HUES48 (cell line): ENCODE results near the gene BACH2.

Experiments used
- H3K27ac ChIP-seq: one replicate; pipeline ENCODE4 v1.7.0; 2013; ENCODE audit warnings: low read depth, low read length, inconsistent platforms
- H3K27me3 ChIP-seq: 2 replicates; pipeline ENCODE4 v1.6.1; 2013; ENCODE audit warnings: mild to moderate bottlenecking, low read length; ENCODE audit not compliant: control insufficient read depth, insufficient read depth
- H3K36me3 ChIP-seq: 2 replicates; pipeline ENCODE4 v1.6.1; 2013; ENCODE audit warnings: low read length; ENCODE audit not compliant: control insufficient read depth, insufficient read depth
- H3K4me1 ChIP-seq: 2 replicates; pipeline ENCODE4 v1.6.1; 2013; ENCODE audit warnings: mild to moderate bottlenecking, low read length; ENCODE audit not compliant: control insufficient read depth, insufficient read depth
- H3K4me3 ChIP-seq: 2 replicates; pipeline ENCODE4 v1.5.1; 2013; ENCODE audit warnings: mild to moderate bottlenecking, low read depth, low read length
- H3K9ac ChIP-seq: 2 replicates; pipeline ENCODE4 v1.6.1; 2013; ENCODE audit warnings: mild to moderate bottlenecking, low read depth, low read length, moderate library complexity
- H3K9me3 ChIP-seq: 2 replicates; pipeline ENCODE4 v1.6.1; 2013; ENCODE audit warnings: low read length; ENCODE audit not compliant: control insufficient read depth, insufficient read depth

Gene BACH2

DNA sequence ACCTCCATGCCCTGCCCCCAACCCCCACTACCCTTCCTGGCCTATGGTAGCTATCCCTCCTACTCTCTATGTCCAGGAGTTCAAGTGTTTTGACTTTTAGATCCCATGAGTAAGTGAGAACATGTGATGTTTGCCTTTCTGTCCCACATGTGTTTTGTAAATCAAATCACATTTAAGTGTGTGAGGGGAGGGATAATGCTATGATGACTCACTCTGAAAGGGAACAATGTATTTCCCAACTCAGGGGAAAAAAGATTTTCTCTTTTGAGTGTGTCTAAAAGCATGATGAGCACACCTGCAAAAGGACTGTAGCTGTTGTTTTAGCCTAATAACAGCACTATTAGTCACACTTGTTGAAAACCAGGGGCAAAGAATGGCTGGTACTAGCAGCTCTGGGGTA lies 208.6 kb downstream of the BACH2 start:
- Histone ChIP-seq H3K9ac (no peak overlapping the region), H3K4me3 (no peak overlapping the region), H3K36me3 (no peaks in the 10 kb centered on the region), H3K9me3 (no peaks in the 10 kb centered on the region), H3K27me3 (no peaks in the 10 kb centered on the region), H3K4me1 (no peaks in the 10 kb centered on the region), H3K27ac (no peak overlapping the region)

DNA sequence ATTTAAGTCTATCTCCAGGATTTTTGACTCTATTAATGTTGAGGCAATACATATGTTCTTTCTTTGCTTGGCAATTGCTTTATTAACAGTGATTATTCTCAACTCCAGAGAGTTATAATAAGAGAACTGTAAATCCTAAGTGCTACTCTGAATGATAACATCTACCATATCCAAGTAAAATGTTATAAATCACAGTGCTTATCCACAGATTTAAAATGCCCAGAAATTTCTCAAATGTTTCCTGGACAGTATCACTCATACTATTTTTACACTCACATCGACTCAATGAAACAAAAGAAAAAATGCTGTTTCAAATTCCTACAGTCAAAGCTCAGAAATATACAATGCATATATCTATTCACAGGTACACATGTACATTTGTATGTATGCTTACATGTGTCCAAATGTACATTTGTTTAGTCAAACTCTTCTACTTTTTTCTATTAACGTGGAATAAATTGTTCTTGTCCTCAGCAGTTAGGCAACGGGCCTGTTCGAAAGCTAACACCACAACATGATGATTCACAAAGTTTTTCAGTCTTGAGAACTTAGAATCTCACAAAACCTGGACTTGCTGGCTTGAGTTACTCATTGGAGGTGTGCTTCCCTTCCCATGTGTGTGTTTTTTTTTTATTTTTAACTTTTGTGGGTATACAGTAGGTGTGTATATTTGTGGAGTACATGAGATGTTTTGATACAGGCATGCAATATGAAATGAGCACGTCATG lies 209.4 kb downstream of the BACH2 start:
- Histone ChIP-seq H3K9me3 (no peaks in the 10 kb centered on the region), H3K27ac (no peak overlapping the region), H3K4me1 (no peaks in the 10 kb centered on the region), H3K36me3 (no peaks in the 10 kb centered on the region), H3K27me3 (no peaks in the 10 kb centered on the region), H3K9ac (no peak overlapping the region), H3K4me3 (no peak overlapping the region)

DNA sequence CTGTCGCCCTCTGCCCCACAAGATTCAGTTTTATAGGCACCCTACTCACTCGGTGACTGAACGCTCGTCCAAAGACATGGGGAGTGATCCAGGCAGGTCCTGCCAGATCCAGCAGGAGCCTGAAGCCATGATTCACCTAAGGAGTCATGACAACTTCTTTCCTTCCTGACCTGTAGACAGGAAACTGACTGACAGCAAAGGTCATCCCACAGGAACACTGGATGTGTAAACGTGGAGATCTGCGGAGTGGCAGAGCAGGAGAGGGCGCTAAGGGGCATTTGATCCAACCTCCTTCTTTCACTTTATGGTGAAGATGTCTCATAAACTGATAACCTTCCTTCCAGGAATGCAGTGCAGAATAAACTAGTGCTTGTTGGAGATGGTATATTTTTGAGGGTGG lies 210.1 kb downstream of the BACH2 start:
- Histone ChIP-seq H3K4me1 (no peaks in the 10 kb centered on the region), H3K9ac (no peak overlapping the region), H3K36me3 (no peaks in the 10 kb centered on the region), H3K27me3 (no peaks in the 10 kb centered on the region), H3K9me3 (no peaks in the 10 kb centered on the region), H3K27ac (no peak overlapping the region), H3K4me3 (no peak overlapping the region)

DNA sequence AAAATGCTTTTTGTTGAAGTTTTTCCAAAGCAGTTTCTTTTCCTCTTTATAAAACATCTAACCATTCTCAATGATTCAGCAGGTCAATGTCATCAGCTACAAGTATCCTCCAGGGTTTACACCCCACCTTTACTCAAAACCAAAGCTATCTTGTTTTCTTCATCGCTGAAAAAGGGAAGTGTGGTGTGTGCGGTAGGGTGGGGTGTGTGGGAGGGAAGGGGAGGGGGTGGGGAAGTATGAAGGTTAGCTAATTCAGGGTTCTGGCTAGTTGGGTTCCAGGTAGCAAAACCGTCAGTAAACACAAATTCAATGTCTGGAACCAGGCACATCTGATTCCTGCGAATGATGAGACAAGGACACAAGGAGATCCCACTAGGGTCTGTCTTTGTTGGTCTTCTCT lies 212.8 kb downstream of the BACH2 start:
- Histone ChIP-seq H3K9ac (no peak overlapping the region), H3K36me3 (no peaks in the 10 kb centered on the region), H3K9me3 (no peaks in the 10 kb centered on the region), H3K4me3 (no peak overlapping the region), H3K4me1 (peaks cover 6% of the 10 kb centered on the region; the same call in 1 of the 2 replicates), H3K27ac (no peak overlapping the region), H3K27me3 (no peaks in the 10 kb centered on the region)

DNA sequence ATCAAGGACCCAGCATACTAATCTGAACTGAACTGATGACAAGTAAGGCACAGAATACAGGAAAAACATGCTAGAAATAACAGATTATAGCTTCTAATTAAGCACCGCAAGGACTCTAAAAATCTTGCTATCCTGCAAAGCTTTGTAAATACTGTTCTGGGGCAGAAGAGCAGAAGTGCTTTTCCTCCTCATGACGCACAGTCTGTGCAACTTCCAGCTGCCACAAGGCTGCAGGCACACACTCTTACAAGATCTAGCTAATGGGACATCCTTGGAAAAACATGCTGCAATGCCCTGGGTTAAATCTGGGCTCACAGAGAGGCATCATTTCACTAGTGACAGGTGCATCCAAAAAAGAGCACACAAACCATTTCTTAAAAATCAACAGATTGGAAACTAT lies 213.8 kb downstream of the BACH2 start:
- Histone ChIP-seq H3K36me3 (no peaks in the 10 kb centered on the region), H3K9ac (no peak overlapping the region), H3K4me1 (peaks cover 6% of the 10 kb centered on the region; the same call in 1 of the 2 replicates), H3K9me3 (no peaks in the 10 kb centered on the region), H3K4me3 (no peak overlapping the region), H3K27ac (no peak overlapping the region), H3K27me3 (no peaks in the 10 kb centered on the region)

DNA sequence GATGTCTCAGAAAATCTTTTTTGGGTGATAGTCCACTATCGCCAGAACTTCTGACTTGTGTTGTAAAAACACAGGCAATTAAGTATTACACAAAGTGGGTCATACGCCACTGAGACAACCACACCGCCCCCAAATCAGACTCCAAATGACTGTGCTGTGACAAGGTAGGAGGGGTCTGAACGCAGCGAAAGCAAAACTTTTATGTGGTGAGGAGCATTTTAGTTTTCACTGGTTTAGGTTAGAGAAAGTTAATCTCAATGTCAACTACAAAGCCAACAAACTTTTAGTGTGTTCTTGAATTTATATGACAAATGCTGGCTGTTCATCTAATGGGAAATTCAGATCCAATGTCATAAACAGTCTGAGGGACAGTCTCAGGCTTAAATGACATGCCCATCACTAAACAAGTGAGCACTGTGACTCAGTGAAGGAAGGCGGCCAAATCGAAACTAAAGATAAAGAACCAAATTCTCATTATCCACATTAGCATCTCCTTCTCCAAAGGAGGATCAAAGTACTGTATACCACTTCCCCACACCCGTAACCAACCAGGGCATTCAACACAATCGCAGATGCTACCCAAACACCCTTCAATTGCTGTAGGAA lies 215.7 kb downstream of the BACH2 start:
- Histone ChIP-seq H3K4me3 (no peak overlapping the region), H3K36me3 (no peaks in the 10 kb centered on the region), H3K9me3 (no peaks in the 10 kb centered on the region), H3K4me1 (peaks cover 6% of the 10 kb centered on the region; the same call in 1 of the 2 replicates), H3K27ac (no peak overlapping the region), H3K9ac (no peak overlapping the region), H3K27me3 (no peaks in the 10 kb centered on the region)

DNA sequence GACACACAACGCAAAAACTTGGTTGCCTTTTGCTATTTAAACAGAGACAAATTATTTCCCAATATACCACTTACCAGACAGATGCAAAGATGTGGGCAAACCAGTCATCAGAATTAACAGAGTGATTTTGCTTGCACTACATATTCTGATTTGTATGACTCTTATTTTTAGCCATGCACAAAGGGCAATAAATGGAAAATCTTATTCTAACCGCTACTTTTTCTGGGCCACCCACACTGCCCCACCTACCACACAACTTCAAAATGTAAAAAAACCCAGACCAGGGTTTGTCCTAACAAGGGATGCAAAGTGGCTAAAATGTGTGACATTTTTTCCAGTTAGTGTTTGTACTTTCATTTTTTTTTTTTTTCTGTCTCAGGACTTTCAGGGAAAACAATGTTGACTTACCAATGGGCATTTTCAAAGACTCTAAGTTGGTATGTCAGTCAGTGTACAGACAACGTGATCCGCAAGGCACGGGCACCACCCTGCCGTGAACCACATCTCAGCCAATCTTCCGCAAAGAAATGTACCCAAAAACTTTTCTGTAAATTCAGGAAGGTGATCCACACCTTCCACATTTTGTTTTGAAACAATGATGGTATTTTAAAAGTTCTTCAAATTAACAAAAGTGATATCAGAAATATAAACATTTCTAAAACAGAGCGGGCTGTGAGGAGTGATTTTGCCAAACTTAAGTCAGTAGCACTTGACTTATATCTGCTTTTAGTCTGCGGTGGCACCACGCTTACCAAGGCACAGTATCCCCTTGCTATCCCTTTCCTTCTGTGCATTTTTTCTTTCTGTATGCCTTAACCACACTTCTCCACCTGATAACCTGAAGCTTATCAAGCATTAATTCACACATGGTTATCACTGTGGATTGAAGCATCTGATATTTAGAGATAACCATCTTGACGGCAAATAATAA lies 216.8 kb downstream of the BACH2 start:
- H3K27me3 ChIP-seq: no peaks in the 10 kb centered on the region
- no peaks in the 10 kb centered on the region for H3K9me3 ChIP-seq
- H3K36me3 ChIP-seq: no peaks in the 10 kb centered on the region
- H3K4me1 ChIP-seq: peaks cover 6% of the 10 kb centered on the region; the same call in 1 of the 2 replicates
- no peak overlapping the region for H3K4me3 ChIP-seq
- no peak overlapping the region for H3K27ac ChIP-seq
- no peak overlapping the region for H3K9ac ChIP-seq

DNA sequence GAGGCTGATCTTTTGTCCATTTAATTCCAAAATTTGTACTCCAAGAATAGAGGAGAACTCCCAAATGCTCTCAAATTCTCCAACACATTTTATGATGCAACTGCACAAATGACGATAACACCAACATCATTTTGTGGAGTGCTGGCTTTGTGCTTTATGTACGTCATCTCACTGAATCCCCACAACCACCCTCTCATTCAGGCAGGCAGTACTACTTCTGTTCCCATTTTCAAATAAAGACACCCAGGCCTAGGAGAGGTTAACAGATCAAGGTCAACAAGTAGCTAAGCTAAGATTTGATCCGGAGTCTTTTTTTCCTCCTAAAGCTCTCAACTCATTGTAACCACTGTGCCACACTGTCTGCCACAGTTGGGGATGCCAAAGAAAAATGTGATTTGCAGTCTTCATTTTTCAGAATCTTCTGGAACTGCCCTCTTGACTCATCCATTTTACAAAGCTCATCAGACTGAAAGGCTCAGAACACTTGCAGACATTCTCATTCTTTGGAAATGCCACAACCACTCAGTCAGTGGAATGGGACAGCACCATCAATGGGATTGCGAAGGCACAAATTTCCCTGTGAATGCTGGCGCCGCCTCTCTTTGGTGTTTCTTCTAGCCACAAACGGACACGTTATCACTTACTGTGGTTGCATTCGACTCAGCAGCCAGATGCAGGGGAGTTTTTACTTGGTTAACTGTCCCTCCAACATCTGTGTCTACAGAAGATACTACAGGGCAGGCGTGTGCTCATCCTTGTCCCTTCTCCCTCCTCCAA lies 217.9 kb downstream of the BACH2 start:
- no peak overlapping the region for H3K9ac ChIP-seq
- no peak overlapping the region for H3K27ac ChIP-seq
- peaks cover 6% of the 10 kb centered on the region; the same call in 1 of the 2 replicates for H3K4me1 ChIP-seq
- H3K36me3 ChIP-seq: no peaks in the 10 kb centered on the region
- no peak overlapping the region for H3K4me3 ChIP-seq
- no peaks in the 10 kb centered on the region for H3K9me3 ChIP-seq
- no peaks in the 10 kb centered on the region for H3K27me3 ChIP-seq

DNA sequence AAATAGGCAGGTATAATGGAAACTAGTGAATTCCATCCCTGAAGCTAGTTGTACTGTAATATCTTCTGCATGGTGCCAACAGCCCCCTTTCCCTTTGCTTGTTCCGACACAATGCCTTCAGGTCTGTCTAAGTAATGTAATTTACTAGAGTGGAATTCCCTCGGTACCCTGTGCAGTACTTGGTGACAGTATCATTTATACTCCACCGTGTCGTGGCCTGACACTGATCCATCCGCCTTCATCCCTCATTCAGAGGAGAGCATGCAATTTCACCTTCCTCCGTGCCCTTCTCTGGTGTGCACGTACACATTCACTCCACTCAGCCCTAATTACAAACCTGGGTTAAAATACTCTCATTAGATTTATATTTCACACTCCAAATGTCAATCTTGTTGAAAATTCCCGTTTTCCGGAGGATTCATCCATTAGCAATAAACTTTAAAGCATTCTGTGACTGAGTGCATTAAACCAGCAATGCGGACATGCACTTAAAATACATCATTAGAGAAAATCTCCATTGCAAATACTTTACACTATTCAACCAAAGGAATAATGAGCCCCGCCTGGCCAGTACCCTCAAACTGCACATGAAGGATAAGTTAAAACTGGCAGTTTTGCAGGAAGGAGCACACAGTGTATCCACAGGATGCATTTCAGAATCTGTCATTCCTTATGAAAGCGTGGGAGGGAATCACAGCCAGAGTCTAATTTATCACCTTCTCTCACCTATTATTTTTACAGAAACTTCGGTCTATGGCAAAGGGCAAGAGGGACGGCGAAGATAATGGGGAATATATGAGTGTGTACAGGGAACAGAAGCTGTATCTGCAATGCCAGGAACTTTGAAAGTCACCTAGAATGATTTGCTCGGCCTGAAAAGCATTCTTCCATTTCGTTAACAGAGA lies 219.9 kb downstream of the BACH2 start:
- H3K36me3 ChIP-seq: no peaks in the 10 kb centered on the region
- H3K9me3 ChIP-seq: no peaks in the 10 kb centered on the region
- H3K9ac ChIP-seq: no peak overlapping the region
- H3K27ac ChIP-seq: no peak overlapping the region
- no peak overlapping the region for H3K4me3 ChIP-seq
- H3K4me1 ChIP-seq: peaks cover 6% of the 10 kb centered on the region; the same call in 1 of the 2 replicates
- no peaks in the 10 kb centered on the region for H3K27me3 ChIP-seq
